ENCODE measurements around the gene LRP5.
A peak's percentile ranks its signal among the peaks of the same experiment; 100 is the strongest.

LRP5 gene

DNA sequence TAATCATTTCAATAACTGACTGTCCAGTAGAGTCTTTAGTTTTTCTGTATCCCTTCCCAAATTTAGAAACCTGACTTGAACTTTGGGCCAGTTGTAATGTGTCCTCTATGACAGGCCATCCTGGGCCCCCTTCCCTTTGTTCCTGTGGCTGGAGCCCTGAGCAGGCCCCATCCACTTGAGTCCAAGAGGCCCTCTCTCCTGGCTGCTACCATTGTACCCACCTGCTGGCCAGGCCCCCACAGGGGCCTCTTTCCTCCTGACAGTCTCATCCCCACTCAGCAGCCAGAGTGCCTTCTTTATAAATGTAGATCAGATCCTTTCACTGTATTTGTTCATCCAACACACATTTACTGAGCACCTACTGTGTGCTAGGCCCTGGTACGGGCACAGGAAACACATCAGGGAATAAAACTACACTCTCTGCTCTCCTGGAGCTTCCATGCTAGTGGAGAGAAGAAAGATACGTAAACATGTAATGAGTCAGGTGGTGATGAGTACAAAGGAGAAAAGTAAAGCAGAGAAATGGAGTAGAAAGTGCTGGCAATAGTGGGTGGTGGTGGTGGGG is 2.7 kb upstream of the LRP5 start:
- DNase-seq: no peak

GRCh38 chr11:68311160-68312116 is 953 bp upstream of the LRP5 start:
- DNase-seq: no peak

DNA sequence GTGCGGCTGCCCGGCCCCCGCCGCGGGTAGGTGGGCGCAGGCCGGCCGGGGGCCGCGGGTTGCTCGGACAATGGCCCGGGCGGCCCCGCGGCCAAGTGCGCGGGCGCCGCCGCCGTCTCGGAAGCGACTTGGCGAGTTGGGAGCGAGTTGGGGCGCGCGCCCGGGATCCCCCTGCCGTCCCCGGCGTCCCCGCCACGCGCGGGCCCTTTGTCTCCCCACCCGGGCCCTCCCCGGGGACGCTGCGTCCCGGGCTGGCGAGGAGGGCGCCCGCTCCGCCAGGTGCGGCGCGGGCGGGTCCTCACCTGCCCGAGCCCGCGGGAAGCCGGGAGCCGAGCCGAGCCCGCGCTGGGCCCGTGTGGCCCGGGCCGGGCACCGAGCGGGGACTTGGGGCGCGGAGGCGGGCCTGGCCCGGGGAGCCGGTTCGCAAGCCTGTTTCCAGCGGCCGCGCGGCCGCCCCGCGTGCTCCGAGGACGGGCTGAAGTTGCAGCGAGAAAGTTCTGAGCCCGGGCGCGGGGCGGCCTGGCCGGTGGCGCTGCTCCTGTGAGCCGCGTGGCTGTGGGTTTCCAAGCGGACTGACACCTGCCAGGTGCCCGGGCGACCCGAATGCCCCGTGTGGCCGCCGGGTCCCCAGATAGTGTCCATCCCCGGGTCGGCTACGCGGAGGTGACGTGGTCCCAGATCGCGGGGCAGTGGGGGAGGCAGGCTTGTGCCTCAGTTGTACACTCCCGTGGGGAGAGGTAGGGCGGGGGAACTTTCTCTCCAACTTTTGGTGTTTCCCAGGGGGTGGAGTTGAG is 586 bp downstream of the LRP5 start:
- DNase-seq: peak; percentile 18

DNA sequence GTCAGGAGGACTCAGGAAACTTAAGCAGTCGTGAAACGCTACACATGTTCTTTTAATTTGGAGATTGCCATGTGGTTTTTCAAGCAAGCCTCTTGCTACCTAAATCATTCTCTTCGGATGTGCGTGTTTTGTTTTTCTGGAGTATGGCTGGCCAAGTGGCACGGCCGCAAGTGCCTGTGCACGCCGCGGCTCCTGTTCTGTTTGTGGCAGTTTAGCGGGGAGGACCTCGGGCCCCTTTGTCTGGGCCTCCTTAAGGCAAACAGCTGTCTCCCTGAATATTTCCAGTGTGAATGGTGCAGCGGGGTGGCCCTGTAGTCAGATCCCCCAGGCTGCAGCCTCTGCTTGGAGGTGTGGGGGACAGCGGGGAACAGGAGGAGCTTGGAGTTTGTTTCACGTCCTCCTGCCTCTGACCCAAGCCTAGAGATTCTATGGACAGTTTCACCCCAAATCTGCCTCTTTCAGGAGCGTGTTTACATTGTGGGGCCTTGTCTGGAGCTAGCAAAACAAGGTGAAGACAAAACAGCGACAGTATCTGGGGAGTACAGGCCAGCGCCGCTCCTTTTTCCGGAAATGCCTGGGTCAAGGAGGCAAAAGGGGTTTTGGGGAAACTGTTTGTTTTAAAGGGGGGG is 1.3 kb downstream of the LRP5 start:
- DNase-seq: peak; percentile 39

- DNase-seq: peak; percentile 57
These were observed 2.1 kb downstream of the LRP5 start for GRCh38 chr11:68314203-68315170.

GRCh38 chr11:68315171-68315920 is 3.0 kb downstream of the LRP5 start:
- DNase-seq: peak; percentile 37

GRCh38 chr11:68317147-68317785 is 4.9 kb downstream of the LRP5 start:
- DNase-seq: no peak

DNA sequence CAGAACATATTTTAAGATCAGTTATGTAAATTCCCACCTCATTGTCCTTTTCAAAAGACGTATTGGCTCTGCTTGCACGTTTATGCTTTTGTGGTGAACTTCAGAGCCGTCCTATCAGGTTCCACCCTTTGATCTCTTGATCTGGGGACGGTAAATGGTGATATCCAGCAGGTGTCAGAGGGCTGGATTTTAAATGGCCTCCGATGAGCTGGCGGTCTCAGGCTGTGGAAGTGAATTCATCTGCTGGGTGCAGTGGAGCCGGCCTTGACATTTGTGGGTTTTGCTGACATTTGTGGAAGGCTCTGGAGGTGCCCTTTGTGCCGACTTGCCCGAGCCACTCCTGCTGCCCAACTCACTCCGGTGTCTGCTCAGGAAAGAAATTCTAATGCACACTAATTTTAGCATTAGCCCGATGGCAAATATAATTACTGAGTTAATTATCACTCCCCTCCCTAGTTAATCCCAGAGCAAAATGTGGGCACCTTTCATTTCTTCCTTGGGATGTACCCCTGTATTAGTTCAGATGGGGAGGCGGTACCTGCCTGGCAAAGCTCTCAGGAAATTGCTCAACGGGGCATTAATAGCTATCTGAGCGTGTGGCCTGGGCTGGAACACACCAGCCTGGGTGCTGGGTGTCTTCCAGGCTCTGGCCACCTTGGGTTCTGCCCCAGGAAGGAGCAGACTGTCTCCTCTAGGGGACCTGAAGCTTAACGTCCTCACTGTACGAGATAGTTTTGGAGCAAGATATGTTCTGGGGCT is 9.1 kb downstream of the LRP5 start:
- no peak for DNase-seq

- no peak for DNase-seq
These were observed 9.7 kb downstream of the LRP5 start for GRCh38 chr11:68322052-68322430.

DNA sequence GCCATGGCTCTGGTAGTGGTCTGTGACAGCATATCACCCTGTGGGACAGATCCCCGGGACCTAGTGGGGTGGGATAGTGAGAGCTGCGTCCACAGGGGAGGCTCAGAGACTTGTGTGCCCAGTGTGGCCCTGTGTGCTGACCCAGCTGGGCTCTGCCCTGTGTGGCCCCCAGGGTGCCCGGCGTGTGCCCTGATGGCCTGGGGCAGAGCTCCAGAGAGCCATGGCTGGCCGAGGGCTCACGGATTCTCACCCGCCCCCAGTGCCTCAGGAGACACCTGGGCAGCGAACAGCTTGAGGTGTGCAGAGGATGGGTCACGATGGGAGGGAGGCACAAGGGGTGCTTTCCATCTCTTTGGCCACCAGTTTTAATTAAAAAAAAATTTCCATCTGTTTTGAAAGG is 11.8 kb downstream of the LRP5 start:
- DNase-seq: no peak

- DNase-seq: no peak
These were observed 12.3 kb downstream of the LRP5 start for GRCh38 chr11:68324695-68325094.

- DNase-seq: no peak
These were observed 13.0 kb downstream of the LRP5 start for GRCh38 chr11:68325183-68325906.

DNA sequence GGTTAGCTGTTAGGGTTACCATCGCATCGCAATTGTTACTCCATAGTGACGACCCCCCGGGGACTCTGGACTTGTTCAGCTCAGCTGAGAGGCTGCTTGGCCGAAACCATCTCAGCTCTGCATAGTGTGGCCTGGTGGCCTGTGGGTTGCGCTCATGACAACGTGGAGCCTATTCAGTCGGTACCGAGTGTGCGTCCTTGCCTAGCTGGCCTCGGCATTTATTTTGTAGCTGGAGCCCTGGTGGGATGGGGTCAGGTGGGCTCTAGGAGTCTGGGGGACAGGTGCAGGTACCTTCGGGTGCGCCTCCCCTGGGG is 13.5 kb downstream of the LRP5 start:
- DNase-seq: no peak

DNA sequence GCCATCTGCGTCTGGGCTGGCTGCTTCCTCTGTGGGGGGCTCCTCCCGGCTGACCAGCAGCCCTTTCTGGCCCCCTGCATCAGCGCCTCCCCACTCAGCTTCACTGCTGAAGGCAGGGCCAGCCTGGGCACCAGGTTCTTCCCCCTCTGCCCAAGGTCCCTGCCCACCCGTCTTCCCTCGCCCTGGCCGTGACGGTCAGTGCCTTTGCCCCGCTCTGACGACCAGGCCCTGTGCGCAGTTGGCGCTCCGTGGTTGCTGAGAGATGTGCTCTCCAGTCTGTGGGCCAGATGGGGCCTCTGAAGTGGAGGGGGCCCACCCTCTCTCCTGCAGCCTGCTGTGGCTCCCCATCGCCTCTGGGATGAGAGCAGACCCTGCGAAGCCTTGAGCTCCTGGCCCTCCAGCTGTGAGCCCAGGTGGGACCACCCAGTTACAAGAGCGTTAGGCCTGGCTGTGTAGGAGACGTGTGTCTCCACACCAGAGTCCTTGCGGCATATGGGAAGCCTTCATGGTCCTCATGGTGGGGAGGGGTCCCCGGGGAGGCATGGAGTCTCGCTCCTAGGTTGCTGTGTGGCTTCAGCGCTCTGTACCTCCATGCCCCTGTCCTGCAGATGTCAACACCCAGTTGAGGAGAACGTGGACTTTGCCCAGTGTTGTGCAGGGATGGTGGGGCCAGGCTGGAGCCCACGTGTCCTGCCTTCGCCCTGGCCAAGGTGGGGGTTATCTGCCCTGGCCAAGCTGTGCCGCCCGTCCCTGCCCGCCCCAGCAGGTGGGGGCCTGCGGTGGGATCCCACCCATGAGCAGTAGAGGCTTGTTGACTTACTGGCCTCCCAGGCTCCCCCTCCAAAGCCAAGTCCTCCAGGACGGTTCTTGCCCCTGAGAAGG is 14.2 kb downstream of the LRP5 start:
- DNase-seq: no peak

GRCh38 chr11:68327586-68328370 is 15.4 kb downstream of the LRP5 start:
- no peak for DNase-seq

DNA sequence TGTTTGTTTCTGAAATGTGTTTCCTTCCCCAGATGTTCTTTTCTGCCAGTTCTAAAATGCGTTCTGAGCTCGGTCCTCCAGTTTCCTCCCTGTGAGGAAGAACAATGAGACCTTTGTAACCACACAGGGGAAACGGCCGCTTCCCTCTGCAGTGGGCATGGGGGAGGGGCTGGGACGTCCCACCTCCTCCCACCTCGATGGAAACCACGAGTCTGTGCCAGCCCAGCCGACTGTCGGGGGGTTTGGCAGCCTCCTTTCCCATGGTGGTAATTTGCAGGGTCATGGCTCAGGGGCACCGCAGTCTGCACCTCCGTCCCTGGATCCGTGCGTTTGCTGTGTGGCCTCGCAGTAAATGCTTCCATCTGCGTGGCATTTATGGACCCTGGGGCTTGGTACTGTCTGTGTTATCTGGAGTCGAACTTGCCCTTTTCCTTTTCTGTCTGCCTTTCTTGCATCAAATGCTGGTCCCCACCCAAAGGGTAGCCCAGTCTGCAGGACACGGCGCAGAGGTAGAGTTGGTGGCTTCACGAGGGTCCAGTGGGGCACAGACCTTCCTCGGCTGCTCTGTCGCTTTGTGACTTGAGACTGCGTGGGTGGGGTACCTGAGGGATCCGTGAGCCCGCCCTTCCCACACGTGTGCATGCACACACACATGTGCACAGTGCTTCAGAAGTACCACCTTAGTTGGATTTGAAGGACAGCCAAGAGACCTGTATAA is 16.1 kb downstream of the LRP5 start:
- DNase-seq: no peak

GRCh38 chr11:68329536-68329935 is 17.1 kb downstream of the LRP5 start:
- no peak for DNase-seq

Measured in EL (cell line).